ENCODE measurements around the gene ARSI. TPM values are rescaled to one million over a fixed set of nuclear protein-coding genes. Genes with fewer than 3 reads are reported as not detected.

ARSI gene
- 1.7 and 2.4 TPM in 2 replicates for total RNA-seq
- polyA plus RNA-seq (2012), result 1.1 TPM

GRCh38 chr5:150302301-150303069 is at the start of gene ARSI:
Gene ARSI (minus strand): TSS chr5:150302905. CDS start chr5:150302373, 532 bp downstream.
- DNase-seq (ENCODE audit: low read depth), result peak; percentile 55

DNA sequence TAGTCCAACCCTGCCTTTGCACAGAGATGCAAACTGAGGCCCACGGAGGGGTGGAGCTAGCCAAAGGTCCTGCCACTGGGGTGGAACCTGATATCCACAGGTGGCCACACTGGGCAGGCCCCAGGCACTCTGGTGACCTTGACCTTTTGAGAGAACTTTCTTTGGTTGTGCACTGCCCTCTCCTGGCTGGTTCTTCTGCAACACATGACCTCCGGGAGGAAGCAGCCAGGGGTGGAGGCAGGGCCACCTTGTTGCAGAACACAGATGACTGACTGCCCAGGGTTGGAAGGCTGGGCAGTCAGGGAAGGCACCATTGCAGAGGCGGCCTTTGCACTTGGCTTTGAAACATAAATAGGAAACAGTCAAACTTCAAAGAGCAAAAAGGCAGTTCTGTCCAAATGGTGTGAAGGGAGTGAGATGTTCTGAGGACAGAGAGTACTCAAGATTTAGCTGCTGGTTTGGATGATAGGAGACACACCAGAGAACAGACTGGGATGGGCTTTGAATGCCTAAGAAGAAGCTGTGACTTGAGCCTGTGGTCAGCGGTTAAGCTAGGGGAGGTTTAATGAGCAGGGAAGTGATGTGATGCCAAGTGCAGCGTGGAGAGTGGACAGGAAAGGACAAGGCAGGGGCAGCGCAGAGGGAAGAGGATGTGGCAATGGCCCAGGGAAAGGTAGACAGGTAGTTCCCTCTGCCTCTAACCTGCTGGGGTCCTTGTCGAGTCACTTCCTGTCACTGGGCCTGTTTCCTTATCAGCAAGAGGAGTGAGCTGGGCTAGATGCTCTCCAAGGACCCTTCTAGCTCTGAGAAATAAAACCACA is 48.0 kb upstream of the ARSI start:
- peak; percentile 81 for DNase-seq (ENCODE audit: low read depth)

DNA sequence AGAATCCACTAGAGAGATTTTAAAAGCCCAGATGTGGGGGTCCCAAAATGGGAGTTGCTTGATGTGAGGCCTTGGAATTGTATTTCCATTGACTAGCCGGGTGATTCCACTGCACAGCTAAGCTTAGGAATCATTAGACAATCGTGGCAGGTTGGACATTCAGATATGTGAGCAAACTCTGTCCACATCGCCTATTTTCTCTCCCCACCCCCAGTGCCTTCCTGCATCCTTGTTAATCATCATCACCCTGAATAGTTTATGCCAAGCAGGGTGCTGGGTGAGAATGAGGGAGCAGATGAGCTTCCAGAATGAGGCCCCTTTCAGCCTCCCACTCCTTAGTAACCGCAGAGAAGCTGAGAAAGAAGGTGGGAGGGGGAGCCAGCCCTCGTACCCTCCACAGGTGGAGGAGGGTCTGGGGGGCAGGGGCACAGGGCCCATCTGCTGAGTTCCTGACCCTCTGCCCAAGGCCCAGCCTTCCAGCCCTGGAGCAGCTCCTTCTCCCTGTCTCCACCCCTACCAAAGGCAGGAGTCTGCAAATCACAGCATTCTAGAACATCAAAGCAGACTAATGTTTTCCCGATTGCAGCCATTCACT is 47.1 kb upstream of the ARSI start:
- DNase-seq (ENCODE audit: low read depth), result no peak

GRCh38 chr5:150347451-150347850 is 44.7 kb upstream of the ARSI start:
- DNase-seq (ENCODE audit: low read depth), result no peak

DNA sequence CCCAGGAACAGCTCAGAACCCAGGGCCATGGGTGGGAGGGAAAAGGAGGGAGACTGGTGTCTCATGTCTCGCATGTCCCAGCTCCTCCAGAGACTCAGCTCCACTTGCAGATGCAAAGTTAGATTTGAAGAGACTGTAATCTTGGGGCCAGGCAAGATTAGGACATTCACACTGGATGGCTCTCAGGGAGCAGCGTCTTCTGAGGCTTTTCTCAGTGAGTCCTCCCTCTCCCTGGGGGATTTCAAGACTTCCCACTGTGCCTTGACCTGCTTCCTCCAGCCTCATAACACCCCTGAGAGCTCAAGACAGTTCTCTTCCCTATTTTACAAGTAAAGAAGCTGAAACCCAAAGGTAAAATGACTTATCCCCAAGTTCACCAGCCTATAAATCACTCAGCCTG is 44.3 kb upstream of the ARSI start:
- DNase-seq (ENCODE audit: low read depth), result no peak

GRCh38 chr5:150346592-150346991 is 43.9 kb upstream of the ARSI start:
- DNase-seq (ENCODE audit: low read depth), result no peak

DNA sequence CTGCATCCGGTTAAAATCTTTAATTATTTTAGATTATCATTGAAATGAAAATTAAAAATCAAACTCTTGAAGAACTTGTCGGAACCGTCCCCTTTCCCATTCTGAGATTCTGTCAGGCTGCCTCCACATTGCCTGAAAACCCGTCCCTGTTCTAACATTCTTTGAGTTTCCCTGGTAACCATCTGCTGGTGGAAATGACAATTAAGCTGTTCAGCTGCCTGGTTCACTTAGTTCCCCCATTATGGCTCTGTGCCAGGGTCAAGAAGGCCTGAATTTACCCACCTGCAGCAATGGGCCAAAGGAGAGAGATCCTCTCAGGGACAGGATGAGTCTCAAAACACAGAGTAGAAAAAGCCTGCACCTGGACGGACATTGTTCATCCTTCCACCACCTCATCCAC is 43.0 kb upstream of the ARSI start:
- DNase-seq (ENCODE audit: low read depth), result no peak

GRCh38 chr5:150343994-150344631 is 41.4 kb upstream of the ARSI start:
- no peak for DNase-seq (ENCODE audit: low read depth)

GRCh38 chr5:150342583-150342982 is 39.9 kb upstream of the ARSI start:
- peak; percentile 64 for DNase-seq (ENCODE audit: low read depth)

DNA sequence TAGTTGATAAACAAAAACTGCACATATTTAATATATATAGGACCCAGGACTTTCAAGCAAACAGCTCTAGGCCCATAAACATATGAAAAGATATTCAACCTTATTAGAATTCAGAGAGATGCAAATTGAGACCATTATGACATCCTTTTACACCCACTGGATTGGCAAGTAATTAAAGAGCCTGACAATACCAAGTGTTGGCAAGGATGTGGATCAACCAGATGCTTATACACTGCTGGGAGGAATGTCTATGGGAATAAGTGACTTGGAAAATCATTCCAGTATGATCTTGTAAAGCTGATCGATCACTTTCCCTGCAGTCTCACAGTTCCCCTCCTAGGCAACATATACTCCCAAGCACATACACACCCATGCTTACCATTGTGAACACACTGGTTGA is 39.3 kb upstream of the ARSI start:
- no peak for DNase-seq (ENCODE audit: low read depth)

- no peak for DNase-seq (ENCODE audit: low read depth)
Measured at GRCh38 chr5:150341331-150341730, 38.6 kb upstream of the ARSI start.

GRCh38 chr5:150340614-150341255 is 38.0 kb upstream of the ARSI start:
- peak; percentile 40 for DNase-seq (ENCODE audit: low read depth)

DNA sequence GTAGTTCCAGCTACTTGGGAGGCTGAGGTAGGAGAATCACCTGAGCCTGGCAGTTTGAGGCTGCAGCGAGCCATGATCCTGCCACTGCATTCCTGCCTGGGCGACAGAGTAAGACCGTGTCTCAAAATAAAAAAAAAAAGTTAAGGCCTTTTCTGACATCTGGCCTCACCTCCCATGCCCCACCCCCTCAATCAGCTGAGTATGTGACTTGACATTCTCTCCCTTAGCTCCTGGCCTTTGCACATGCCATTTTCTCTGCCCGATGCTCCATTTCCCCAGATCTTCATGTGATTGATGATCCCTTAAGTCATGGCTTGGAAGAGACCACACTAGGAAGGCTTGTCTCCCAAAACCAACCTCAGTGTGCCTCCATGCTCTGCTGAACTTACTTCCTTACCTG is 37.1 kb upstream of the ARSI start:
- no peak for DNase-seq (ENCODE audit: low read depth)

DNA sequence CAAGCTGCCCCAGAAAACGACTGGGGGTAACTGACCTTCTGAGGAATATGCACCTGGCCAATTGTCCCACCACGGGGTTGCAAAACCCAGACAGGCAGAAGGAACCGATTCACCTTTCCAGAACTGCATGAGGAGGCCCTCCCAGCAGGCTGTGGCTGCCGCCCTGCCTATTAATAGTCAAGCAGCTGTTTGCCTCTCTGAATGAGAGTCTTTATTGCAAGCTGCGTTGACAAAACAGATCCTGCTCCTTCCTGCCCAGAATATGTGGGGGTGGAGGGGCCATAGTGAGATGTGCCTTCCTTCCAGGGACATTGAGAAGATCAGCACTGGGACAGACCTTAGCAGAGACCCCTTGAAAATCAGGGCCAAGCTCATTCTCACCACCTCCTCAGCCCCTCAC is 36.5 kb upstream of the ARSI start:
- DNase-seq (ENCODE audit: low read depth), result peak; percentile 90

DNA sequence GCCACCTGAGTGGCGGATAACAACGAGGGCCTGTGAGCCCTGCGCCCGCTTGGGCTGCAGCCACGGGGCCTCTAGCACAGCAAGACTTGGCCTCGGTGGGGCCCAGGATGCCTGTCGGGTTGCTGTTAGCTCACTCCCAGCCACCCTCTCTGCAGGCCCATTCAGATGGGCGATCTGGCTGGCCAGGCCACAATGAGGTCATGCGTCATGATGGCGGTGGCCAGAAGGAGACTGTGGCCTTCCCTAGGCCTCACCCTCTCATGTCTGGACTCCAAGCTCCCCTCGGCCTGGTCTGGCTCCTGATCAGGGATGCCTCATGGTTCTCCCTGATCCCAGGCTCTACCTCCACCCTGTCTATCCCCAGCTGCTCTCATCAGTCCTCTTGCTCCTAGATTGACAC is 35.8 kb upstream of the ARSI start:
- peak; percentile 85 for DNase-seq (ENCODE audit: low read depth)

DNA sequence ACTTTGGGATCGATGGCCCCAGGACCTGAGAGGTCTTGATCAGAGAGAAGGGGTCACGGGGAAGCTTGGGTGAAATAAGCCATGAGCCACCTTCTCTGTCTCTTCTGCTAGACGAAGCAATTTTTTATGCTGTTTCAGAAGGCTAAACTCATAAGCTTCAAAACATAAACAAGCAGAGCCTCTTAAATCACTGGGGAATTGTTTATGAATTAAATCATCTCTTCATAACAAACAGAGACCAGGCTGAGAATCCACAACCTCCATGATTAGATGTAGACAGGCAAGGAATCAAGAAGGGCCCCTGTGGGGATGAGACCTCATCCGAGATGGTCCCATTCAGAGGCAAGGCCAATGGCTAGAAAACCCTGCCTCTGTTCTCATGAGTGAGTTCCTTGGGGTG is 33.1 kb upstream of the ARSI start:
- DNase-seq (ENCODE audit: low read depth), result no peak

DNA sequence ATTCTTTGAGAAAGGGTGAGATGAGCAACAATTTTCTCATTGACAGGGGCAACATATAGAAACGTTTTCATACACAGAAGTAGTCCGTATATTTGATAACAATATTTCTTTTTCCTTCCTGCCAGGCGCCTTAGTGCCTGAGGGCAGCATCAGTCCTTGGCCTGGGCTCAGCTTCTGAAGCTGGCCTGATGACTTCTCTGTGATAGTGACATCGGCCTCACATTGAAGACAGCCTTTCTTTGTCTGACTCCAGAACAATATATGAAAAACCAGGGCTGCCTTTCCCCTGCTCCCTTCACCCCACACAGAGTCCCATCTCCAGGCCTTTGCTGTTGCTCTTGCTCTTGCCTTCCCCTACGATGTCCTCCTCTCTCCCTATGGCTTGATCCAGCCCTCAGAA is 30.7 kb upstream of the ARSI start:
- DNase-seq (ENCODE audit: low read depth), result no peak

GRCh38 chr5:150329881-150330876 is 27.5 kb upstream of the ARSI start:
- DNase-seq (ENCODE audit: low read depth), result no peak

DNA sequence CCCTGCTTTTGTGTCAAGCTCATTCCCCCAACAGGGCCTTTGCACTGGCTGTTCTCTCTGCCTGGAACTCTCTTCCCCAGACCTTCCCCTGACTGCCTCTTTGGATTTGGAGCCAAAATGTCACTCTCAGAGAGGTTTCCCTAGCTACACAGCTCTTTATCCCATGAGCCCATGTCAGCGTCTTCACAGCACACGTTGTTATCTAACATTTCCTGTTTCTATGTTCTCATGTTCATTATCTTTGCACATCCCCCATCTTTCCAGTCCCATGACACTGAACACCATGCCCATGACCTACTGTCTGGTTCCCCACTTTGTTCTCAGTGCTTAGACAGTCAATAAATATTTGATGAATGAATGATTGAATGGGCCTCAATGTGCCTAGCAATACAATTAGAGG is 26.3 kb upstream of the ARSI start:
- DNase-seq (ENCODE audit: low read depth), result no peak

- no peak for DNase-seq (ENCODE audit: low read depth)
Measured at GRCh38 chr5:150328515-150328914, 25.8 kb upstream of the ARSI start.
